ENCODE data around the gene LIPG. TPM values are rescaled to one million over a fixed set of nuclear protein-coding genes. Genes with fewer than 3 reads are reported as not detected.

The LIPG gene
- total RNA-seq, 6 experiments from 2014 or later, result not detected

DNA sequence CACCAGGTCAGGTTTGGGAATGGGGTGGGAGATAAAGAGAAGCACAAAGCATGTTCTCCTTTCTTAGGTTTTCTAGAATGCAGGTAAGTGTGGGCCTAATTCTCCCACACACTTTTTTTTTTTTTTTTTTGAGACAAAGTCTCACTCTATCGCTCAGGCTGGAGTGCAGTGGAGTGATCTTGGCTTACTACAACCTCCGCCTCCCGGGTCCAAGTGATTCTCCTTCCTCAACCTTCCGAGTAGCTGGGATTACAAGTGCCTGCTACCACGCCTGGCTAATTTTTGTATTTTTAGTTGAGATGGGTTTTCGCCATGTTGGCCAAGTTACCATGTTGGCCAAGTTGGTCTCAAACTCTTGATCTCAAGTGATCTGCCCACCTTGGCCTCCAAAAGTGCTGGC, 26.3 kb downstream of the LIPG start:
- H3K27ac Mint-ChIP-seq, result no peak overlapping the region
- H3K4me1 Mint-ChIP-seq (ENCODE audit: low read depth), result no peaks in the 10 kb centered on the region
- H3K4me3 Mint-ChIP-seq, result no peak overlapping the region
- no peaks in the 10 kb centered on the region for H3K9me3 Mint-ChIP-seq
- no peak for DNase-seq
- H3K36me3 Mint-ChIP-seq (ENCODE audit: low read depth), result no peaks in the 10 kb centered on the region
- TF ChIP-seq, protein P1, sequence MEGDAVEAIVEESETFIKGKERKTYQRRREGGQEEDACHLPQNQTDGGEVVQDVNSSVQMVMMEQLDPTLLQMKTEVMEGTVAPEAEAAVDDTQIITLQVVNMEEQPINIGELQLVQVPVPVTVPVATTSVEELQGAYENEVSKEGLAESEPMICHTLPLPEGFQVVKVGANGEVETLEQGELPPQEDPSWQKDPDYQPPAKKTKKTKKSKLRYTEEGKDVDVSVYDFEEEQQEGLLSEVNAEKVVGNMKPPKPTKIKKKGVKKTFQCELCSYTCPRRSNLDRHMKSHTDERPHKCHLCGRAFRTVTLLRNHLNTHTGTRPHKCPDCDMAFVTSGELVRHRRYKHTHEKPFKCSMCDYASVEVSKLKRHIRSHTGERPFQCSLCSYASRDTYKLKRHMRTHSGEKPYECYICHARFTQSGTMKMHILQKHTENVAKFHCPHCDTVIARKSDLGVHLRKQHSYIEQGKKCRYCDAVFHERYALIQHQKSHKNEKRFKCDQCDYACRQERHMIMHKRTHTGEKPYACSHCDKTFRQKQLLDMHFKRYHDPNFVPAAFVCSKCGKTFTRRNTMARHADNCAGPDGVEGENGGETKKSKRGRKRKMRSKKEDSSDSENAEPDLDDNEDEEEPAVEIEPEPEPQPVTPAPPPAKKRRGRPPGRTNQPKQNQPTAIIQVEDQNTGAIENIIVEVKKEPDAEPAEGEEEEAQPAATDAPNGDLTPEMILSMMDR (IDR thresholded peaks at IDR 0.05), result no peak
- peaks cover 39% of the 10 kb centered on the region for H3K27me3 Mint-ChIP-seq (ENCODE audit: insufficient read depth)

DNA sequence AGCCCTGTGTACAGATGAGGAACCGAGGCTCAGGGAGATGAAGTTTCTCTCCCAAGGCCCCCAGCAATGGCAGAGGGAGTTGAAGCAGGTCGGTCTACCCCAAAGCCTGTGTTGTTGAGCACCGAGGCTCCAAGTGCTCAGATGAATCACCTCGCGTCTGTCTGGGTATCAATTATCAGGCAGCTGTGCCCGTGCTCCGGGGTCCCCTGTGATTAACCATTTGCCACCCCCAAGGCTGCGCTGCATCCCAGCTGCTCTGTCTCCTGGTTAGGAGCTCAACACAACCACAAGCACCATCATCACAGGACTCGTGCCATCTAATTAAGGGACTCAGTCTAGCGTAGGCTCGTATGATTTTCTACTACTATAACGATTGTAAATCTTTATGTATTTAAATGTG, 27.1 kb downstream of the LIPG start:
- Mint-ChIP-seq H3K4me1 (ENCODE audit: low read depth) (no peaks in the 10 kb centered on the region), H3K4me3 (no peak overlapping the region), H3K27ac (no peak overlapping the region), H3K27me3 (ENCODE audit: insufficient read depth) (peaks cover 38% of the 10 kb centered on the region), H3K36me3 (ENCODE audit: low read depth) (no peaks in the 10 kb centered on the region), H3K9me3 (no peaks in the 10 kb centered on the region)
- TF ChIP-seq, protein P1 (IDR thresholded peaks at IDR 0.05), result no peak
- DNase-seq, result no peak

DNA sequence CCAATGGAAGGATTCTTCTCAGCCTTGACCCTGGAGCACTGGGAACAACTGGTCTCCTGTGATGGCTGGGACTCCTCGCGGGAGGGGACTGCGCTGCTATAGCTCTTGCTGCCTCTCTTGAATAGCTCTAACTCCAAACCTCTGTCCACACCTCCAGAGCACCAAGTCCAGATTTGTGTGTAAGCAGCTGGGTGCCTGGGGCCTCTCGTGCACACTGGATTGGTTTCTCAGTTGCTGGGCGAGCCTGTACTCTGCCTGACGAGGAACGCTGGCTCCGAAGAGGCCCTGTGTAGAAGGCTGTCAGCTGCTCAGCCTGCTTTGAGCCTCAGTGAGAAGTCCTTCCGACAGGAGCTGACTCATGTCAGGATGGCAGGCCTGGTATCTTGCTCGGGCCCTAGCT, 28.8 kb downstream of the LIPG start:
- H3K27ac Mint-ChIP-seq, result no peak overlapping the region
- H3K4me3 Mint-ChIP-seq, result no peak overlapping the region
- TF ChIP-seq, protein P1 (IDR thresholded peaks at IDR 0.05), result no peak
- no peaks in the 10 kb centered on the region for H3K4me1 Mint-ChIP-seq (ENCODE audit: low read depth)
- H3K36me3 Mint-ChIP-seq (ENCODE audit: low read depth), result no peaks in the 10 kb centered on the region
- no peak for DNase-seq
- H3K9me3 Mint-ChIP-seq, result no peaks in the 10 kb centered on the region
- peaks cover 40% of the 10 kb centered on the region for H3K27me3 Mint-ChIP-seq (ENCODE audit: insufficient read depth)

DNA sequence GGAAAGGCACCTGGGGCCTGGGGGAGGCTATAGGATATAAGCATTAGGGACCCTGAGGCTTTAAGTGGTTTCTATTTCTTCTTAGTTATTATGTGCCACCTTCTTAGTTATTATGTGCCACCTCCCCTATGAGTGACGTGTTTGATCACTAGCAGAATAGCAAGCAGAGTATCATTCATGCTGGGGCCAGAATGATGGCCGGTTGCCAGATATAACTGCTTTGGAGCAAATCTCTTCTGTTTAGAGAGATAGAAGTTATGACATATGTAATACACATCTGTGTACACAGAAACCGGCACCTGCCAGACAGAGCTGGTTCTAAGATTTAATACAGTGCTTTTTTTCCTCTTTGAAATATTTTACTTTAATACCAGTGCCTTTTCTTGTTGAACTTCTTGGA, 29.4 kb downstream of the LIPG start:
- no peaks in the 10 kb centered on the region for H3K36me3 Mint-ChIP-seq (ENCODE audit: low read depth)
- H3K4me3 Mint-ChIP-seq, result no peak overlapping the region
- TF ChIP-seq, protein P1 (IDR thresholded peaks at IDR 0.05), result no peak
- peaks cover 34% of the 10 kb centered on the region for H3K27me3 Mint-ChIP-seq (ENCODE audit: insufficient read depth)
- no peaks in the 10 kb centered on the region for H3K4me1 Mint-ChIP-seq (ENCODE audit: low read depth)
- no peak for DNase-seq
- H3K27ac Mint-ChIP-seq, result no peak overlapping the region
- H3K9me3 Mint-ChIP-seq, result no peaks in the 10 kb centered on the region

DNA sequence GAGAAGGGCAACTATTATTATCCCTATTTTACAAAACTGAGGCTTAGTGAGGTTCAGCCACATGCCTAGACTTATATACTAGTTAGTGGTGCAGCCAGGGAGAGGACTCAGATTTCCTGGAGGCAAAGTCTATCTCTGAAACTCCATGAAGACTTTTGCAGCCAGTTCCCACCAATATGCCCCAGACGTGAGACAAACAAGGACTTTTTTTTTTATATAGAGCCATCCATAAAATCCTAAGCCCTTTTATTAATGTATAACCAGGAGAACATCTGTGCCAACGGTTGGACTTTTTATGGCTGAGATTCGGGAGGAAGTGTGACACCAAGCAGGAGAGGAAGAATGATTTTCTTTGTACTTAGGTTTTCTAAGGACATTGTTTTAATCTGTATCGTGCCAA, 29.9 kb downstream of the LIPG start:
- Mint-ChIP-seq H3K36me3 (ENCODE audit: low read depth) (no peaks in the 10 kb centered on the region), H3K4me1 (ENCODE audit: low read depth) (no peaks in the 10 kb centered on the region)

More for the DNA sequence above, 29.9 kb downstream of the LIPG start:
- TF ChIP-seq, protein P1 (IDR thresholded peaks at IDR 0.05), result no peak
- no peak overlapping the region for H3K27ac Mint-ChIP-seq
- H3K9me3 Mint-ChIP-seq, result no peaks in the 10 kb centered on the region
- H3K4me3 Mint-ChIP-seq, result no peak overlapping the region
- H3K27me3 Mint-ChIP-seq (ENCODE audit: insufficient read depth), result peaks cover 33% of the 10 kb centered on the region
- DNase-seq, result no peak
